ENCODE data around the gene DDX11.
"Not testable (repeated sequence)": the region's sequence is repeated elsewhere in the genome, so short reads cannot be mapped to it uniquely, and the experiment has no call there.

DDX11 gene

DNA sequence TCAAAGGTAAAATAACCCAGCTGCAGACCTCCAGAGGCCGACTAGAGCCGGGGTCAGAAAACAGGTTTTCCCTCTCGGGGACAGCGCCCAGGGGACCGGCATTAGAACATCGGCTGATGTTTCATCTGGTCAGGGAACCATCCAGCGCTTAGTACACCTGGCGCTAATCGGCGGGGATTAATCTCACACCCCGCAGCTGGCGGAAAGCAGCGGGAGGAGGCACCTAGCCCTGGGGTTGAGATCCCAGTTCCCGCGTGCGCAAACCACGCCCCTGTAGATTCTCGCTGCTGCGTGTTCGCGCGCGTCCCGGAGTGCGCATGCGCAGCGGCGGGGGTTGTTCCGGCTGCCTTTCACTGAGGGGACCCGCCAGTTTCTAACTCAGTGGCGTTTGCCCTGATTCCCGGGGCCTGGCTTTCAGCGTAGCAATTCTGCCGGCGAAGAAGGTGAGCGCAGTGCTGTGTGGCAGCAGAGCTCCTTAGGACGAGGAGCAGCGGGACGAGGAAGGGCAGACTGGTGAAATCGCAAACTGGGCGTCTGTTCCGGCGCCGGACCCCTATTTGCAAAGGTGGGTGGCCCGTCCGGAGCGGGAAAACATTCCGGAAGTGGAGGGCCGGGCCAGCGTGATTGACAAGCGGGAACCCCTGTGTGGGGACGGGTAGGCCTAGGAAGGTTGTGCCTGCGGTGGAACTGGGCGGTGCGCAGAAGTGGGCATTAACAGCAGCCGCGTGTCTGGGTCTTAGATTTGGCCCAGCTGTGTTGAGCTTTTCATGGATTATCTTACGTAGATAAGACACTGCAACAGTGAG lies at the start of gene DDX11:
DDX11 (plus strand) TSS at position 334 of the 806 bp plus-strand sequence. CDS start 4,534 bp downstream, outside the sequence.
- peak; percentile 94 for DNase-seq

DNA sequence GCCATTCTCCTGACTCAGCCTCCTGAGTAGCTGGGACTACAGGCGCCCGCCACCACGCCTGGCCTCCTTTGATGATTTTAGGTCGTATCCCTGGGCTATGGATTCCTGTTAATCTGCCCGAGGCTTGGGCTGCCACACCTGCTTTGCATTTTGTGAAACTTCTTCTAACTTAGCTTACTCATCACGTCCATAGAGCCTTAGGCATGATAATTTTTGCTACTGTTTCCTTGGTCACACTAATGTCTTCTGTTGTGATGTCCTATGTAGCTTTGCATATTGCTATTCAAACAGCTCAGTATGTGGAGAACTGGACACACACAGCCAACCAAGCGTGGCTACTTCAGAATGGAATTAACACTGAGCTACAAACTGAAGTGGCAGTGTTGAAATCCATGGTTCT lies 47.5 kb upstream of the DDX11 start:
- no peak for DNase-seq

DNA sequence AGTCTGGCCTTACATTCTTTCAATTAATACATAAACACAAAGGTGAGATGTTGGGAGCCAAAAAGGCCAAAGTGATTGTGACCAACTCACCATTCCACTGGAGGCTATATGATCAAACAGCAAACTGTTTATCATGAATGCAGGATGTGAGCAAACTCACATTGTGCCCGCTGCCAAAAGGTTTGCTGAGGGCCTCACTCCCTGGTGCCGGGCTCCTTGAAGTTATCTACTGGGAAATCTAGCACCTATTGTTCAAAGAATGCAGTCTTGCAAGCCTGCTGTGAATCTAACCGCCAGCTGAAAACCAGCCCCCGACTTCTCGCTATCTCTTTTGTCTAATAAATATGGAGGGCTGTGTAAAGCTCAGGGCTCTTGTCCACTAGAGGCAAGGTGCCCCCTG lies 46.7 kb upstream of the DDX11 start:
- not testable (repeated sequence) for DNase-seq

DNA sequence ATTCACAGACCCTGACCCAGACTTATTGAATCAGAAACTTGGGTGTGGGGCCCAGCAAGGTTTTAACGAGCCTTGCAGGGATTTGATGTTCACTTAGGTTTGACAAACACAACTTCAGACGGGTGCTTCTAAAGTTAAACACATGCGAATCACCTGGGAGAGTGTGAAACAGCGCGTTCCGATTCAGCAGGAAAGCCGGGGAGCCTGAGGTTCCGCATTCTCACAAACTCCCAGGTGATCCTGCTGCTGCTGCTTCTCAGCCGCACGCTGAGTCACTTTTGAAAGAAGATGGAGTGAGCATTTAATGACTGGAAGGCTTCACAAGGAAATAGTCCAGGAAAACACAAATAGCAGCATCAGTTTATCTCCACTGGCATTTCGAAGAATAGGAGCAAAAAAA lies 44.2 kb upstream of the DDX11 start:
- no peak for DNase-seq

DNA sequence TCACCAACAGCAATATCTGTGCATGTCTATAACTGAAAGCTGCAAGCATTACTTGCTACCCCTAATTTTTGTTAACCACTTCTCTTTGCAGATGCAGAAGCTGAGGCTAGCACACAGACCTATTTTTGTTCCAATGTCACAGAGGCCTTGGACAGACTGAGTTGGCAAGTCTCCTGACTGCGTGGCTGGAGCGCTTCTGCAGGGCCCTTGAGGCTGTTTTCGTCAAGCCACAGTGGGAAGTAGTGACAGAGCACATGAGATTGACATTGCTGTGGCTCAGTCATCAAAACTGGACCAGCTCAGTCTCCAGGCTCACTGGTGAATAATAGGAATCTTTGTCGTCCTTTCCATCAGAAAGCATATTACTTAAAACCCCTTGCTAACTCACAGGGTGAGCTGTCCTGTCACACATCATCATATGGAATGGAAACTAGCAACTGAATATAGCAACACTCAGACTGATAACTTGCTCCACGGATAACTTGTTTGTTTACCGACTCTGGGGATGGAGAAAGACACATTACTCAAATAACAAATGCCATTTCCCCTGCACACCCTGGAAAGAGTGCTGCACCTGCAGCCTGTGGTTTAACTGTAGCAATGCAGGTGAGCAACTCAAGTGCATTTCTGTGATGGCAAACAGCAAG lies 43.6 kb upstream of the DDX11 start:
- no peak for DNase-seq

DNA sequence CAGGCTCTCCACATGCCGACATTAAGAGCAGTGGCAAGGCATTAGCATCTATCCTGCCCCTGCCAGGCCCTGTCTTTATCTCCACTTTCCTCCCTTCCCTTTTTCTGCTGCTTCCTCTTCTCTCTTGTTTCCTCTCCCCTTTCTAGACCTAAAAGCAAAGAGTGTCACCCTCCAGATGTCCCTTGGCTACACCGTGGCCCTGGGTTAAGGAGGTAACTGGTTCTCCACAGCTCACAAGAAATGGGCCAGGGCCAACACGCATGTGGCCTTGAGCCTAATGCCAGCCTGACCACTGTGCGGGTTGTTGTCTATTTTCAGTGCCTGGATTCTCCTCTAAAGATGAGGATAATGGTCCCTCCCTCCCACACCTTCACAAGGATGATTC lies 41.7 kb upstream of the DDX11 start:
- DNase-seq = no peak

DNA sequence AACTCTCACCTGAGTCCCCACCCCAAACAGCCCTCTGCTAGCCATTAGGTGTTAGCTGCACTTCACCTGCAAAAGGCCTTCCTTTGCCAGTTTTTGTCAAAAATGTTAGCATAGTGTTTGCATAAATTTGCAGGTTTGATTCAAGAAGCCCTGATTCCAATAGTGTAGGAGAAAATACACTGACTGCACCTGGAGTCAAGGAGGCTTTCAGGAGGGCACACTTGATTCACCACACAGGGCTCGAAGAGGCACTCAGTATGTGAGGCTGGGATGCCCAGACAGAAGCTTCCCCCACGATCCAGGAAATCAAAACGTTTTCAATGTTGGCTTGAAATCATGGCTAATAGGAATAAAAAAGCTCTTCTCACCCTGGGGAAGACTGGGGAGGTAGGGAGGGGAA lies 40.5 kb upstream of the DDX11 start:
- DNase-seq = no peak

DNA sequence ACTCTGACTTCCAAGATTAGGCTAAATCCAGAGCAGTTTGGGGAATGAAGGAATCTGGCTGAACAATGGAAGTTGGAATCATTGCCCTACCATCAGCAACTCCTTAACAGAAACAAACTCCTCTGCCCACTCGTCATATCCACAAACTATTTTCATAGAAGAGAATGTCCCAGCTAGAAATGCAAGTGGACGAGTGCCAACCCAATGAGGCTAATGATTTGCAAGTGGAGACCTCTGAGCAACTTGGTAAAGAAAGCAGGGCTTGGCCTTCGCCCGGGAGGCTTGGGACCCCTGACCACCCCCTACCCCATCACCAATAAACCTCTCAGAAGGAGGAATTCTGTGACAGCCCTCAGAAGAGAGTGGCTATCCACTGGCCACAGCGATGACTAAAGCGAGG lies 40.0 kb upstream of the DDX11 start:
- DNase-seq = no peak

DNA sequence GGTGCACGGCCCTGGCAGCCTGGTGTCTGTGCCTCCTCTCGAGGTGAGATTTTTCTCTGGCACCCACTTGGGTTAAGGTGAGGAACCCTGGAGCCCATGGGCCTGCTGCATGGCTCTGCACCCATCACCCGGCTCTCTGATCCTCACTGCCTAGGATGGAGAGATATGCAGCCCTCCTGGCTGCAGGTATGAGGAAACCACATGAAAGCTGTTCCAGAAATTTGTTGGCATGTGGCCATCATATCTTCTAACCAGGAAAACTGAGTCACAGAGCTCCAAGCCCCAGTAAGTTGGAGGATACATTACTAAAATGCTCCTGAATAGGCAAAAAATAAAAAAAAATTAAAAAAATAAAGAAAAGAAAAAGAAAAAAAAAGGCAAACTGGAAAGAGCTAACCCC lies 39.3 kb upstream of the DDX11 start:
- DNase-seq = no peak

DNA sequence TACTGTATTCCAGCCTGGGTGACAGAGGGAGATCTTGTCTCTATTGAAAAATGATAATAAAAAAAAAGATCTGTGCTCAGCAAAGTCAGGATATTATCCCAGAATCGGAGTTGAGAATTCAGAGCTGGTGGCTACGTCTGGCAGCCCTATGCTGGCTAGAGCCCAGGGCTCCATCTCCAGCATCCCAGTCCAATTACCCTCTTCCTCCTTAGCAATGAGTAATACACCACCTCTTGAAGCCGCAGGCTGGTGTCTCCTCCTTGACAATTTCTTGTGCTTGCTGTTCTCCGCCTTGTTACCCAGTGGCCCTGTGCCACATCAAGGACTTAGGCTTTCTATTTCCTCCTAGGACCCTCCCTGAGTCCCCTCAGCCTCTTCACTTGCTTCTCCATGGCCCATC lies 38.4 kb upstream of the DDX11 start:
- no peak for DNase-seq

DNA sequence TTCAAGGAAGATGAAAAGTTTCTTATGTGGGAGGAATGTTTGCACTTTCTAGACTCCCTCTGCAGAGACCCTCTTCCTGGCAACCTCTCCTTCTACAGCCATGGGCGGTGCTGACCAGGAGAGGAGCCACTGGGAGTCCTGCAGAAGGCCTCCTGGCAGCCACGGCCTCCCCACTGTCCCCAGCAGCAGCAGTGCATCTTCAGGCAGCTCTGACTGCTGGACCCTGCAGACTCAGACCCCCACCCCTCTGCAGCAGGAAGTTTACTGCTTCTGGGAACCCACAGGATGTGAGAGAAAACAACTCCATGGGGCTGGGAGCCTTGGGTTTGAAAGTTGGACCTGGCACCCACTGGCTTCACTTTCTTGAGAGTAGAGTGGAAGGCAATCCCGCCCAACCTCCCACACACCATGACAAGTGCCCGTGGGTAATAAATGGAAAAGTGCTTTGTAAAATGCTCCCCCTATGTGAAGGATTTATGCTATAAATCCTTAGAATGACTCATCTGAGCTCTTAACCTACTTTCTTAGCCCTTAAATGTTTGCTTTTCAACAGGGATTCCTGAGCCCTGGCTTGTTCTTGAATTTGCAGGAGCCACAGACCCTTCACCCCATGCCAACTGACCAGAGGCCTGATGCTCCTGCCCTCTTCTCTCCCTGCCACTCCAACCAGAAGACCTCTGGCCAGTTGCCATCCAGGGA lies 37.5 kb upstream of the DDX11 start:
- DNase-seq = no peak

DNA sequence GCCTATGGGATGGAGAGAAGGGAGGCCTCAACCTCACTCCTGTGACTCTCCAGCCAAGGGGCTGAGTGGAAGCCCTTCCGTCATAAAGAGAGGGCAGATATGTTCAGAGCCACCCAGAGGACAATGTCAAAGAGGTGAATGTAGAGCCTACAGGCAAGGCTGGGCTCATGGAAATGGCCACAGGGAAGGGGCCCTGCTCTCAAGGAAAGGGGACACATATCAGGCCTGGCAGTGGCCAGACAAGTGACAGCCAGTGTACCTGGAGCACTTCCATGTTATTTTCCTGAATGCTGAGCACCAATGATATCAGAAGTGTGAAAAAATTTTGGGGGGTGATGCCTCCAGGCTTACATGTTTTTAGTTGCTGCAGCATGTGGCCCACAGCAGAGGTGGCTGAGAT lies 36.6 kb upstream of the DDX11 start:
- no peak for DNase-seq

DNA sequence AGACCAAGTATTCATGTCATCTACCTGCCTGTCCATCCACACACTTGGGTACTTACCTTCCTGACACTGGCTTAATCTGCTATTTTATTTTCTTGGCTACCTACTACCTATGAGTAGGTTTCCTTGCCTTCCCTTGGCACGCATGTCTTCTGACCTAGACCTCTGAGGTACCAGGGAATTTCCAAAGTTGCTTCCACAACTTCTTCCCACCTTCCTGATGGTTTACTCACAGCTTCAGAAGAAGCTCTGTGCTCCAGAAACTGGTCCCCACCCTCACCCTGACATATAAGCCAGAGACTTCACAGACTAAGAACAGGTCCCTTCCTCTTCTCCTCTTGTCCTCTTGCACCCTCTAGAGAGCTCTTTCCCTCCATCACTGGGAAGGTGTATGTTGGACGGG lies 35.7 kb upstream of the DDX11 start:
- DNase-seq = no peak

DNA sequence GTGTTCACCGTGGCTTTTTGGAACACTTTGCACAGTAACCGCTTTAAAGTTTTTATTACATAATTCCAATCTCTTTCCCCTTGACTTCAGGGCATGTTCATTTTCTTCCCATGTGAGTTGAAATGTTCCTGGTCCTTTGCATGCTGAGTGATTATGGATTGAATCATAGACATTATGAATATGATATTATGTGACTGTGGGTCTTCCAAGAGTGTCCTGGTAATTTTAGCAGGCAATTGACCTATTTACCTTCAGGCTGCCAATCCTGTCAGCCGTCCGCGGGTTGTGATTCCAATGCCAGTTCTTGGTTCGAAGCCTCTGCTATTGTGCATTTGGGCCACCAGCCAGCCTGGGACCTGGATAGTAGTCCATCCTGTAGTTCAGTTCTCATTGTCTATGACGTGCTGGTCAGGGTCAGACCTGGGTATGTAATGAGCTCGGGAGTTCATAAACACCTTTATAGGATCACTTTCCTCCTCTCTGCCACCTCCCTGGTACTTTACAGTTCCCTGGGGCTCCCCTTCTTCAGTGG lies 32.6 kb upstream of the DDX11 start:
- DNase-seq = no peak

DNA sequence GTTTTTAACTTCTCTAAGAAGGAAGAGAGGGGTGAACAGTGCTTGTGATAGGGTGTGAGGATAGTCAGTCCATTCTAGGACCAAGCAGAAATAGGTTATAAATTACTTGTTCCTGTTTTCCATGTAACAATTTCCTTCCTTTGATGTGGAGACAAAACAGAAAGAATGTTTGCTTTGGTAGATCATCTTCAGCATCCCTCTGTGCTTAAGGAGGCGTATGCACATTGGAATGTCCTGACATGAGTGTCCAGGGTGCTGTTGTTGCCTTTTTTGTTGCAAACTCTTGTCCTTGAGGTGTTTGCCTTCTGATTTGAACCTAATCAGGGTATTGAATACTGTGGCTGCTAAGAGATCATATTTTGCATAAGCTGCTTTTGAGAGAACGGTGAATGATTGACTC lies 23.5 kb upstream of the DDX11 start:
- not testable (repeated sequence) for DNase-seq

DNA sequence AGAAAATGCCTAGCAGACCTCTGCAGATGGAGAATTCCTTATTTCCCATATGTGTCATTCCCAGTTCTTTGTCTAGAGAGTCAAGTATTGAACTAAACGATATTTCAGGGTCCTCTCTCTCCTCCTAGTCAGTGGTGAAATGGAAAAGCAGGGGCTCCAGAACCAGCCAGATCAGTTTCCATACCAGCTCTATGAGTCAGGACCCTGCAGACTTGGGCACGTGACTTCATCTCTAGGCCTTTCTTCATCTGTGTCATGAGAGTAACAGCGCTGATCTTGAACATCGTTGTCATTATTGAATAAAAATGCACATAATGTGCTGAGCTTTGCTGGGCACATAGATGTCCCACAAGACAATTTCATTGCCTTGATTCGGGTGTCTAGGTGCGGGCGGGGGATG lies 23.1 kb upstream of the DDX11 start:
- DNase-seq = not testable (repeated sequence)

DNA sequence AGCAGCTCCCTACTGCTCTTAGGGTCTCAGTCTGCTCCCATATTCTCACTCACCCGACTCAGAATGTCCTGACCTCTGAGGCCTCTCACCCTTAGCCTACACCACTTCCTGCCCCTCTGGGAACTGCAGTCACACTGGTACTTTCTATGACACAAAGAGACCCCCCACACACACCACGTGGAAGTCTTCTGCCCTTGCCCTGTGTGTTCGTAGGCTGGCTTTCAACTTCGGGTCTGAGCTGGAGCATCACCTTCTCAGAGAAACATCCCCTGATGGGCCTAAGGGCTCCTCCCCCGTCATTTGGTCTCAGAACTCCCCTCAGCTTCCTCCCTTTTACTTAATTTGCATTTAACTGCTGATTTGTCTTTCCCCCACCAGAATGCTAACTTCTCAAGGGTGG lies 22.0 kb upstream of the DDX11 start:
- not testable (repeated sequence) for DNase-seq

DNA sequence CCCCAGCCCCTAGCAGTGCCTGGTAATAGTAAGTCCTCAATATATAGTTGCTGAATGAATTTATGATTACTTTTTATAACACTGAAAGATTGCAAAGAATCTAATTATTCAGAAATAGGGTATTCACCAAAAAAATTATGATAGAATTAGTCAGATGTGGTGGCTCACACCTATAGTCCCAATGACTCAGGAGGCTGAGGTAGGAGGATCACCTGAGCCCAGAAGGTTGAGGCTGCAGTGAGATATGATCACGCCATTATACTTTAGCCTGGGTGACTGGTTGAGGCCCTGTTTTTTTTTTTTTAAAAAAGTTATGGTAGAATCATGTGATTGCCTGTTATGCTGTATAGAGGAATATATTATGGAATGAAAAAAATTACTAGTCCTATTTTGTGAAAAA lies 21.5 kb upstream of the DDX11 start:
- not testable (repeated sequence) for DNase-seq

DNA sequence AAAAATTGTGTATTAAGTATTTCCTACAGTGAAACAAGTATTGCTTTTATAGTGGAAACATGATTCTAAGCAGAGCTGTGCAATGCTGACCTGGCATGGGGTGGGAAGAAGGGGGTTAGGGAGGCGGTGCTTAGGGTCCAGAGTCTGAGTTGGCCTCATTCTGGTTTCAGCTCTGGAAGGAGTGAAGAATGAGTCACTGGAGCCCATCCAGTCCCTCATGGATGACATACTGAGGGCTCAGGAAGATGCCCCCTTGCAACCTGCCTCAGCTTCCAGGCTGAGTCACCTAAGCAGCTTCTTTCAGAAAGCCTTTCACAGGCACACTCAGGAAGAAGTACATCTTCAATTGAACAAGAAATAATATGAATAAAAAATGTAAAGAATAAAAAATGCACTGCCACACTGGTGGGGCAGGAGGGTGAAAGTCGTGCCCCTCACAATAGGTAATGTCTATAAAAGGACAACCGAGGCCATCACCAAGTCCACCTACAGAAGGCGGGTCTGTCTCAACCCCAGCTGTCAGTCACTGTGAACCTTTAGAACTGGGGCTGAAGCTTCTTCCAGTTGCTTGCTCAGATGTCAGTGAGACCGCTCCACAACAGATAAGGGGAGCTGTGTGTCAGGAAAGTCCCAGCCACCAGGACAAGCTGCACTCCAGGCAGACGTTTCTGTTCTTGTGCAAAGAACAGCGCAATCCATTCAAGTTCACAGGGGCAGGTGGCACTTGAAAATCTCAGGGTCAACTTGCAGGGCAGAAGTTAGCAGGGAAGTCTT lies 20.8 kb upstream of the DDX11 start:
- DNase-seq = not testable (repeated sequence)

DNA sequence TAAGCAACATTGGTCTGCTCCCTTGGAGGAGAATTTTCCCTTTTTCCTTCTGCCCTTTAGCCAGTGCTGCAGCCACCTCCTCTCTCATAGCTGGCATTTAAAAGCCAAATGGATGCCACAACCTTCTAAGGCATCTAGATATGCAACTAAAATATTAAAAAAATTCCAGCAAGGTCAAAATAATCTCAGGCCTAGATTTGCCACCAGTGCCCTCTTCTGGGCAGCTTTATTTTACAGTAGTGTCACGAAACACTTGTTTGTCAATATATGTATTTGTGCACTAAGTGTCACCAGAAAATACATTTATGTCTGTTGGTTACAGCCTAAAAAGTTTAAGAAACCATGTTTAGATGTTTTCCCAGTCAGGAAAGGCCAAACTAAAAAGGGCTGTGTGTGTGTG lies 19.7 kb upstream of the DDX11 start:
- not testable (repeated sequence) for DNase-seq

DNA sequence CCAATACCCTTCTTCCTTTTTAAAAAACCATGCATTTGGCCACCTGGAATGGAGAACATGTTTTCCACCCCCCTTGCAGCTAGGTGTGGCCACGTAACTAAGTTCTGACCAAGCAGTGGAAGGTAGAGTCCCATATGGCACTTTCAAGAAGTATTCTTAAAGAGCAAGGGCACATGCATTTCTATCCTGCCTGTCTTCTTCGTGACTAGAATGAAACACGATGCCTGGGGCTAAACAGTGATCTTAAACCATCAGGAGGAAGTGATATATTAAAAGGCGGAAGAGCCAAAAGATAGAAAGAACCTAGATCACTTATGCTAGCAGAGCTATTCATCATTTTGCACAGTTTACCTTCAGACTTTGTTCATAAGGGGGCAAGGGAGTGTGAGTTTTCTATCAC lies 16.0 kb upstream of the DDX11 start:
- no peak for DNase-seq

DNA sequence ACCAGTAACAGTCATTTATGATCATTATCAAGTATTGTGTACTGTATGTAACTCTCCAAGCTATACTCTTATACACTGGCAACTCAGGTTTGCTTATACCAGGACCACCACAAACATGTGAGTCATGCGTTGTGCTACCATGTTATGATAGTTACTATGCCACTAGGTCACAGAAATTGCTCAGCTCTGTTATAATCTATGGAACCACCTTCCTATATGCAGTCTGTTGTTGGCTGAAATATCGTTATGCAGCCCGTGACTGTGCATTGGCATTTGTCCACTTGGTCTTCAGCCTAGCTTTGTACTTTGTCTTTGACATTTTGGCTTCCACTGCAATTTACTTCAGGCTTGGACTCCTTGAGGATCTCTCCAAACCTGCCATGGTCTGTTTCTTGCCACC lies 7.5 kb upstream of the DDX11 start:
- not testable (repeated sequence) for DNase-seq

DNA sequence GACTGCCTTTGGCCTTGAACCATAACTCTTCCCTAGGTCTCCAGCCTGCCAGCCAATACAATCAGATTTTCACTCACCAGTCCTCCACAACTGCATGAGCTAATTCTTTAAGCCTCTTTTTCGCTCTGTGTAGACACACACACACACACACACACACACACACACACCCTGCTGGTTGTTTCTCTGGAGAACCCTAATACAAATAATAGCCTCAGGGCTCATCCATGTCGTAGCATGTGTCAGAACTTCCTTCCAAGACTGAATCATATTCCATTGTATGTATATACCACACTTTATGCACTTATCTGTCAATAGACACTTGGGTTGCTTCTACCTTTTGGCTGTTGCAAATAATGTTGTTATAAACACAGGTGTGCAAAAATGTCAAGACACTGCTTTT lies 6.0 kb upstream of the DDX11 start:
- DNase-seq = not testable (repeated sequence)

Data from activated CD8-positive, alpha-beta memory T cell treated with anti-CD3 and anti-CD28 coated beads, Interleukin-2, amount 50 U/mL, for 4 hours (primary cell).